ENCODE measurements around the gene GPR32. TPM values are rescaled to one million over a fixed set of nuclear protein-coding genes. Genes with fewer than 3 reads are reported as not detected.

GPR32 gene
- total RNA-seq, 1 experiment from 2014 or later = not detected

- peaks cover 61% of the 10 kb centered on the region for H3K27me3 Mint-ChIP-seq (ENCODE audit: low read depth)
- no peak for TF ChIP-seq TEAD4 (CRISPR knock-in tag; IDR thresholded peaks at IDR 0.05)
- TF ChIP-seq STAT6 (CRISPR knock-in tag; conservative IDR thresholded peaks at IDR 0.05; ENCODE audit: low read depth) = no peak
- TF ChIP-seq PREB (CRISPR knock-in tag; IDR thresholded peaks at IDR 0.05; ENCODE audit: borderline replicate concordance) = no peak
- TF ChIP-seq JAZF1 (CRISPR knock-in tag; IDR thresholded peaks at IDR 0.05) = no peak
- no peak for TF ChIP-seq FOXP1 (CRISPR knock-in tag; IDR thresholded peaks at IDR 0.05; ENCODE audit: borderline replicate concordance)
- no peak for TF ChIP-seq GABPB1 (CRISPR knock-in tag; IDR thresholded peaks at IDR 0.05)
- TF ChIP-seq CREB1 (CRISPR knock-in tag; IDR thresholded peaks at IDR 0.05) = no peak
- TF ChIP-seq RELA (CRISPR knock-in tag; IDR thresholded peaks at IDR 0.05; ENCODE audit: borderline replicate concordance) = no peak
- no peak for TF ChIP-seq FOXJ3 (CRISPR knock-in tag; IDR thresholded peaks at IDR 0.05; ENCODE audit: borderline replicate concordance)
- no peak for TF ChIP-seq NFATC4 (CRISPR knock-in tag; IDR thresholded peaks at IDR 0.05)
- no peak for TF ChIP-seq ZMAT4 (CRISPR knock-in tag; IDR thresholded peaks at IDR 0.05)
- TF ChIP-seq CDX4 (CRISPR knock-in tag; IDR thresholded peaks at IDR 0.05; ENCODE audit: borderline replicate concordance) = no peak
- TF ChIP-seq EMX1 (CRISPR knock-in tag; IDR thresholded peaks at IDR 0.05) = no peak
- no peak for TF ChIP-seq SP1 (CRISPR knock-in tag; conservative IDR thresholded peaks at IDR 0.05)
- TF ChIP-seq TEAD1 (CRISPR knock-in tag; IDR thresholded peaks at IDR 0.05) = no peak
- ATAC-seq = no peak
Measured at GRCh38 chr19:50735869-50736268, 34.4 kb upstream of the GPR32 start.

GRCh38 chr19:50736338-50736737, 33.9 kb upstream of the GPR32 start:
- Mint-ChIP-seq H3K36me3 (no peaks in the 10 kb centered on the region), H3K27ac (no peak overlapping the region), H3K4me3 (no peak overlapping the region), H3K27me3 (ENCODE audit: low read depth) (peaks cover 60% of the 10 kb centered on the region), H3K4me1 (peaks cover 4% of the 10 kb centered on the region), H3K9me3 (no peaks in the 10 kb centered on the region)
- POLR2A ChIA-PET = no interaction called here
- DNase-seq (ENCODE audit: low spot score) (no peak), ATAC-seq (no peak)
- CTCF ChIA-PET = interaction anchor here (2.7 kb wide), 1 partner anchor 12 kb away, joined by 9 read pairs; no protein-coding TSS in a partner anchor
- no peak for TF ChIP-seq CDX4 (CRISPR knock-in tag; IDR thresholded peaks at IDR 0.05; ENCODE audit: borderline replicate concordance)
- no peak for TF ChIP-seq HMGXB4 (CRISPR knock-in tag; IDR thresholded peaks at IDR 0.05)
- no peak for TF ChIP-seq ELF4 (CRISPR knock-in tag; IDR thresholded peaks at IDR 0.05; ENCODE audit: low read depth)
- no peak for TF ChIP-seq PREB (CRISPR knock-in tag; IDR thresholded peaks at IDR 0.05; ENCODE audit: borderline replicate concordance)
- TF ChIP-seq ZNF425 (CRISPR knock-in tag; conservative IDR thresholded peaks at IDR 0.05) = no peak
- no peak for TF ChIP-seq ZNF532 (CRISPR knock-in tag; IDR thresholded peaks at IDR 0.05; ENCODE audit: borderline replicate concordance)

More at GRCh38 chr19:50735869-50736268, 34.4 kb upstream of the GPR32 start:
- H3K9me3 Mint-ChIP-seq = no peaks in the 10 kb centered on the region
- ChIA-PET CTCF (interaction anchor here (0.9 to 2.7 kb wide), 2 partner anchors 11 to 108 kb away, joined by 3 to 9 read pairs; no protein-coding TSS in a partner anchor), POLR2A (no interaction called here)
- no peak overlapping the region for H3K27ac Mint-ChIP-seq
- DNase-seq (ENCODE audit: low spot score) = no peak
- peaks cover 4% of the 10 kb centered on the region for H3K4me1 Mint-ChIP-seq
- H3K36me3 Mint-ChIP-seq = no peaks in the 10 kb centered on the region
- no peak overlapping the region for H3K4me3 Mint-ChIP-seq
